ENCODE measurements around the gene SLC7A8.

DNA sequence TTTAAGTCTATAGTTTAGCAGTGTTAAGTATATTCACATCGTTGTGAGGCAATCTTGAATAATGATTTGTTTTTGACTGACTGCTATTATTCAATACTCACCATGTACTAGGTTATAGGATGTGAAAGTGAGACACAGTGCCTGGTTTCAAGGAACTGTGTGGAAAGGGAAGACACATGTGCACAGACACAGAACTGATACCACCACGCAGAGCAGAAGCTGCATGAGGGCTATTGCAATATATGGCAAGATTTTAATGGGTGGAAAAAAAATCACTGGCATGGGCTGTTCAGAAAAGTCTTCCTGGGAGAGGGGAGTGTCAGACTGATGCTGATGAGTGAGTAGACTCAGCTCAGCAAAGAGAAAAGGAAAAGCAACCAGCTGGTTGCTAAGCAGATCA is 10.4 kb downstream of the SLC7A8 start:
- no peak for TF ChIP-seq EZH2 (IDR thresholded peaks at IDR 0.05; ENCODE audit: borderline replicate concordance, low read length)
- no peak for TF ChIP-seq CTCF (conservative IDR thresholded peaks at IDR 0.05 in 1 of 2, IDR thresholded peaks at IDR 0.05 in 1 of 2; ENCODE audit: extremely low read depth in 1 of 2, insufficient read depth in 1 of 2, low read depth in 1 of 2, low read length in 2 of 2)
